GM21737 (cell line): ENCODE measurements around the gene PEAK3.

Source experiments
- ATAC-seq: cut with Tn5 transposase; IDR thresholded peaks from one replicate; pipeline ENCODE4 v1.9.1; 2021; ENCODE audit warnings: mild to moderate bottlenecking, moderate library complexity; ENCODE audit not compliant: unreplicated experiment

Gene PEAK3

GRCh38 chr19:2282062-2282861 is at the start of gene PEAK3:
TSS of gene PEAK3 (minus strand) at chr19:2282175. CDS start at chr19:2280931, 1,244 bp downstream.
- no peak for ATAC-seq

- ATAC-seq = no peak
Observed at GRCh38 chr19:2330632-2331284, 48.8 kb upstream of the PEAK3 start.

- ATAC-seq = no peak
Observed at GRCh38 chr19:2330255-2330631, 48.3 kb upstream of the PEAK3 start.

- ATAC-seq = no peak
Observed at GRCh38 chr19:2329501-2329916, 47.5 kb upstream of the PEAK3 start.

- no peak for ATAC-seq
Observed at GRCh38 chr19:2329149-2329478, 47.1 kb upstream of the PEAK3 start.

GRCh38 chr19:2328401-2329148 is 46.6 kb upstream of the PEAK3 start, which contains the start of the genes LSM7 and SPPL2B:
TSS of gene LSM7 (minus strand) at chr19:2328586. CDS start at chr19:2328566, 20 bp downstream.
TSS of gene SPPL2B (plus strand) at chr19:2328684. CDS start at chr19:2328710, 26 bp downstream.
- peak; percentile 43 for ATAC-seq

- ATAC-seq = no peak
Observed at GRCh38 chr19:2327773-2328400, 45.9 kb upstream of the PEAK3 start.

- ATAC-seq = no peak
Observed at GRCh38 chr19:2326699-2327360, 44.9 kb upstream of the PEAK3 start.

- no peak for ATAC-seq
Observed at GRCh38 chr19:2325281-2326046, 43.5 kb upstream of the PEAK3 start.

GRCh38 chr19:2324220-2324948 is 42.4 kb upstream of the PEAK3 start:
- no peak for ATAC-seq

GRCh38 chr19:2323707-2324106 is 41.7 kb upstream of the PEAK3 start:
- no peak for ATAC-seq

GRCh38 chr19:2321565-2322283 is 39.7 kb upstream of the PEAK3 start:
- no peak for ATAC-seq

GRCh38 chr19:2320939-2321338 is 39.0 kb upstream of the PEAK3 start:
- no peak for ATAC-seq

- no peak for ATAC-seq
Observed at GRCh38 chr19:2320049-2320448, 38.1 kb upstream of the PEAK3 start.

GRCh38 chr19:2319551-2319950 is 37.6 kb upstream of the PEAK3 start:
- no peak for ATAC-seq

GRCh38 chr19:2318923-2319322 is 36.9 kb upstream of the PEAK3 start:
- no peak for ATAC-seq

- ATAC-seq = no peak
Observed at GRCh38 chr19:2317756-2318155, 35.8 kb upstream of the PEAK3 start.

GRCh38 chr19:2317300-2317699 is 35.3 kb upstream of the PEAK3 start:
- ATAC-seq = no peak
